T-cell (primary cell): ENCODE results near the gene USP8. TPM values are rescaled to one million over a fixed set of nuclear protein-coding genes. Genes with fewer than 3 reads are reported as not detected.
A peak's percentile ranks its signal among the peaks of the same experiment; 100 is the strongest.
"Not testable (repeated sequence)": the region's sequence is repeated elsewhere in the genome, so short reads cannot be mapped to it uniquely, and the experiment has no call there.

Experiments
- ATAC-seq, 4 experiments: fragments of 200-7000 bp in 3 of 4; fragments of 150-1000 bp in 1 of 4; cut with Tn5 transposase; replicated peaks in 1 of 4; 1 replicate in 3 of 4; 2 replicates in 1 of 4; pipeline ENCODE4 v1.10.0; 2021; ENCODE audit warnings: moderate library complexity in 3 of 4, mild to moderate bottlenecking in 2 of 4, moderate number of reproducible peaks in 1 of 4
- CTCF ChIA-PET, 2 donors: fragments of 300-600 bp; sonication (Branson Sonifier 250); formaldehyde crosslinking; loops; one replicate each; lab custom pipeline; 2022; ENCODE audit warnings: antibody characterized with exemption in 2 of 2; lab: Charles Lee
- POLR2A ChIA-PET, 2 donors: fragments of 300-600 bp; sonication (Branson Sonifier 250); formaldehyde crosslinking; loops; one replicate each; lab custom pipeline; 2022; ENCODE audit warnings: antibody characterized with exemption in 2 of 2; lab: Charles Lee
- DNase-seq, 35 experiments: peaks; one replicate each; pipeline versions ENCODE4 v3.0.0 to v3.0.0-alpha.2; 2013 to 2023
- H3K27ac ChIP-seq: one replicate; pipeline ENCODE4 v1.5.1; 2013; ENCODE audit warnings: low read length
- H3K27me3 ChIP-seq, 2 experiments: replicated peaks in 1 of 2; 1 replicate in 1 of 2; 2 replicates in 1 of 2; pipeline versions ENCODE4 v1.6.1 to v1.7.0; 2013; ENCODE audit warnings: low read length in 1 of 2, mixed read lengths in 1 of 2; ENCODE audit not compliant: control insufficient read depth in 2 of 2, insufficient read depth in 2 of 2; ENCODE audit errors: extremely low read depth in 1 of 2
- H3K36me3 ChIP-seq, 2 donors: 1 replicate in 1 of 2; 2 replicates in 1 of 2; pipeline versions ENCODE4 v1.6.1 to v1.7.0; 2013; ENCODE audit warnings: low read length in 1 of 2; ENCODE audit not compliant: control insufficient read depth in 2 of 2, insufficient read depth in 1 of 2; ENCODE audit errors: extremely low read depth in 1 of 2
- H3K4me1 ChIP-seq, 2 experiments: 1 replicate in 1 of 2; 2 replicates in 1 of 2; pipeline versions ENCODE4 v1.6.1 to v1.7.0; 2013; ENCODE audit warnings: low read length in 2 of 2, mixed read lengths in 1 of 2; ENCODE audit not compliant: insufficient read depth in 2 of 2, control insufficient read depth in 1 of 2; ENCODE audit errors: extremely low read depth in 1 of 2
- H3K4me3 ChIP-seq, 2 donors: 1 replicate in 1 of 2; 2 replicates in 1 of 2; pipeline versions ENCODE4 v1.5.1 to v1.7.0; 2013; ENCODE audit warnings: mild to moderate bottlenecking in 2 of 2, low read length in 1 of 2, moderate library complexity in 1 of 2; ENCODE audit not compliant: control insufficient read depth in 1 of 2; ENCODE audit errors: extremely low read depth in 1 of 2
- H3K9me3 ChIP-seq: 2 replicates; pipeline ENCODE4 v1.7.0; 2013
- H3K27ac Mint-ChIP-seq, 2 donors: one replicate each; pipeline ENCODE4 v1.8.0; 2020 to 2021; ENCODE audit warnings: mild to moderate bottlenecking in 2 of 2, mixed read lengths in 2 of 2
- H3K27me3 Mint-ChIP-seq, 2 donors: one replicate each; pipeline ENCODE4 v1.8.0; 2021 to 2022; ENCODE audit warnings: mixed read lengths in 2 of 2
- H3K36me3 Mint-ChIP-seq: one replicate; pipeline ENCODE4 v1.8.0; 2021; ENCODE audit warnings: mixed read lengths
- H3K4me1 Mint-ChIP-seq, 3 donors: one replicate each; pipeline ENCODE4 v1.8.0; 2020 to 2022; ENCODE audit warnings: mixed read lengths in 3 of 3, mild to moderate bottlenecking in 1 of 3
- H3K4me3 Mint-ChIP-seq, 3 donors: one replicate each; pipeline ENCODE4 v1.8.0; 2020 to 2022; ENCODE audit warnings: mild to moderate bottlenecking in 3 of 3, mixed read lengths in 3 of 3, moderate library complexity in 3 of 3
- H3K9me3 Mint-ChIP-seq, 3 donors: one replicate each; pipeline ENCODE4 v1.8.0; 2020 to 2022; ENCODE audit warnings: mixed read lengths in 3 of 3
- WGBS: methylation state at CpG from one replicate; pipeline ENCODE4 v1.1.5; 2013; ENCODE audit warnings: missing lambda C conversion rate; ENCODE audit not compliant: insufficient coverage; 5-methylcytosine and 5-hydroxymethylcytosine counted together
- total RNA-seq, 35 experiments: library from RNA in 6 of 35; stranded (reverse) in 6 of 35; fragments of 120-200 nt in 1 of 35; gene quantifications; one replicate each; pipeline versions ENCODE4 v1.2.1 to v1.2.4 and lab custom pipeline; 2013 to 2026

Gene USP8
- total RNA-seq, 5 donors from 2014 or later (not counting 1 experiment from before 2014, with no cell fraction given) = 45.0 to 56.0 (median 52.7) TPM

GRCh38 chr15:50493625-50494024 is 69.4 kb downstream of the USP8 start:
- Mint-ChIP-seq H3K27me3 (no peaks in the 10 kb centered on the region), H3K4me3 (no peak overlapping the region), H3K4me1 (no peaks in the 10 kb centered on the region), H3K36me3 (peaks cover 69% of the 10 kb centered on the region), H3K27ac (no peak overlapping the region), H3K9me3 (no peaks in the 10 kb centered on the region)
- ChIA-PET CTCF (interaction anchor here in 1 of 2 donors (0.5 kb wide), 1 partner anchor 212 kb away, joined by 3 read pairs; no protein-coding TSS in a partner anchor), POLR2A (no interaction called here)
- ATAC-seq (no peak), DNase-seq (no peak)
- H3K4me3 ChIP-seq = no peak overlapping the region
- H3K27ac ChIP-seq = no peak overlapping the region
- no peaks in the 10 kb centered on the region for H3K4me1 ChIP-seq
- no peaks in the 10 kb centered on the region for H3K27me3 ChIP-seq
- no peaks in the 10 kb centered on the region for H3K9me3 ChIP-seq
- WGBS = 100% methylated on average over 1 of the region's 3 CpGs
- H3K36me3 ChIP-seq = peaks cover 20 to 75% of the 10 kb centered on the region in 2 donors

- not testable (repeated sequence) for ATAC-seq, H3K4me1 Mint-ChIP-seq, H3K27me3 ChIP-seq, H3K9me3 ChIP-seq, H3K27ac Mint-ChIP-seq, H3K4me3 ChIP-seq, H3K4me1 ChIP-seq, H3K4me3 Mint-ChIP-seq, H3K27me3 Mint-ChIP-seq, DNase-seq, H3K27ac ChIP-seq, H3K9me3 Mint-ChIP-seq
- POLR2A ChIA-PET = interaction anchor here in 1 of 2 donors (0.6 kb wide), 1 partner anchor 10 kb away, joined by 3 read pairs; no protein-coding TSS in a partner anchor
- CTCF ChIA-PET = interaction anchor here in 1 of 2 donors (0.6 kb wide), 1 partner anchor 324 kb away, joined by 3 read pairs; no protein-coding TSS in a partner anchor
- peaks cover 20 to 77% of the 10 kb centered on the region in 2 donors for H3K36me3 ChIP-seq
- WGBS = 100% methylated on average over 1 of the region's 2 CpGs
- H3K36me3 Mint-ChIP-seq = peaks cover 74% of the 10 kb centered on the region
These were observed 70.3 kb downstream of the USP8 start for GRCh38 chr15:50494547-50494946.

GRCh38 chr15:50496692-50497091 is 72.5 kb downstream of the USP8 start:
- H3K27me3 Mint-ChIP-seq = no peaks in the 10 kb centered on the region
- no peaks in the 10 kb centered on the region for H3K9me3 Mint-ChIP-seq
- H3K9me3 ChIP-seq = no peaks in the 10 kb centered on the region
- H3K4me1 ChIP-seq = no peaks in the 10 kb centered on the region
- H3K27me3 ChIP-seq = no peaks in the 10 kb centered on the region
- no CpG with 5 or more reads among the region's 2 CpGs for WGBS
- H3K36me3 Mint-ChIP-seq = peaks cover 71% of the 10 kb centered on the region
- no peak overlapping the region for H3K27ac ChIP-seq
- H3K27ac Mint-ChIP-seq = no peak overlapping the region
- no peak for ATAC-seq
- DNase-seq = no peak
- ChIA-PET CTCF (no interaction called here), POLR2A (no interaction called here)
- H3K4me3 ChIP-seq = no peak overlapping the region
- H3K36me3 ChIP-seq = peaks cover 15 to 74% of the 10 kb centered on the region in 2 donors
- H3K4me1 Mint-ChIP-seq = no peaks in the 10 kb centered on the region
- no peak overlapping the region for H3K4me3 Mint-ChIP-seq

- DNase-seq = no peak
These were observed 76.1 kb downstream of the USP8 start for GRCh38 chr15:50500352-50500751.

GRCh38 chr15:50501815-50502214 is 77.6 kb downstream of the USP8 start:
- Histone ChIP-seq H3K4me3 (no peak overlapping the region), H3K27me3 (no peaks in the 10 kb centered on the region), H3K9me3 (no peaks in the 10 kb centered on the region), H3K36me3 (peaks cover 0 to 41% of the 10 kb centered on the region in 2 donors), H3K4me1 (no peaks in the 10 kb centered on the region), H3K27ac (no peak overlapping the region)
- no peaks in the 10 kb centered on the region for H3K9me3 Mint-ChIP-seq
- H3K4me3 Mint-ChIP-seq = no peak overlapping the region
- H3K27ac Mint-ChIP-seq = no peak overlapping the region
- 100% methylated on average over 1 of the region's 4 CpGs for WGBS
- ATAC-seq (no peak), DNase-seq (no peak)
- no peaks in the 10 kb centered on the region for H3K4me1 Mint-ChIP-seq
- H3K27me3 Mint-ChIP-seq = no peaks in the 10 kb centered on the region
- peaks cover 49% of the 10 kb centered on the region for H3K36me3 Mint-ChIP-seq
- ChIA-PET CTCF (no interaction called here), POLR2A (interaction anchor here (0.5 to 0.7 kb wide), 4 partner anchors 8 to 1232 kb away, joined by 3 to 8 read pairs (median 4); no protein-coding TSS in a partner anchor)

More at GRCh38 chr15:50500352-50500751, 76.1 kb downstream of the USP8 start:
- Histone ChIP-seq H3K27ac (no peak overlapping the region), H3K9me3 (no peaks in the 10 kb centered on the region), H3K36me3 (peaks cover 4 to 55% of the 10 kb centered on the region in 2 donors), H3K27me3 (no peaks in the 10 kb centered on the region), H3K4me1 (no peaks in the 10 kb centered on the region), H3K4me3 (no peak overlapping the region)
- ATAC-seq = no peak
- Mint-ChIP-seq H3K9me3 (no peaks in the 10 kb centered on the region), H3K27ac (peak overlapping the region in 1 of 2 donors; percentile 5), H3K36me3 (peaks cover 57% of the 10 kb centered on the region), H3K27me3 (no peaks in the 10 kb centered on the region), H3K4me3 (no peak overlapping the region), H3K4me1 (no peaks in the 10 kb centered on the region)
- ChIA-PET CTCF (no interaction called here), POLR2A (no interaction called here)
- 86% methylated on average over 1 of the region's 3 CpGs for WGBS

DNA sequence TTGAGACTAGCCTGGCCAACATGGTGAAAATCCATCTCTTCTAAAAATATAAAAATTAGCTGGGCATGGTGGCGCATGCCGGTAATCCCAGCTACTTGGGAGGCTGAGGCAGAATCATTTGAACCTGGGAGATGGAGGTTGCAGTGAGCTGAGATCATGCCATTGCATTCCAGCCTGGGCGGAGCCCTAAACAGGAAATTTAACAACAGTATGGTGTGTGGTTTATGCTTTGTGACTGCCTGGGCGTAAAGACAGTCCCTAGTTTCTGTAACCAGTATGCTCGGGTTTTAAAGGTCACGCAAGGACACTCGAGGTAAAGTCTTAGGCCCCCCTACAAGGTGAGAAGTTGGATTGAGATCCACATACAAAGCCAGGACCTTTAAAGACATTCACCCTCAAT is 78.9 kb downstream of the USP8 start:
- Mint-ChIP-seq H3K4me3 (no peak overlapping the region), H3K36me3 (peaks cover 43% of the 10 kb centered on the region), H3K4me1 (no peaks in the 10 kb centered on the region), H3K27me3 (no peaks in the 10 kb centered on the region), H3K9me3 (no peaks in the 10 kb centered on the region), H3K27ac (no peak overlapping the region)
- no peak for DNase-seq
- 90% methylated on average over 2 of the region's 7 CpGs for WGBS
- Histone ChIP-seq H3K9me3 (no peaks in the 10 kb centered on the region), H3K4me3 (no peak overlapping the region), H3K27ac (no peak overlapping the region), H3K27me3 (no peaks in the 10 kb centered on the region), H3K4me1 (no peaks in the 10 kb centered on the region), H3K36me3 (peaks cover 0 to 34% of the 10 kb centered on the region in 2 donors)
- ATAC-seq = no peak
- ChIA-PET CTCF (no interaction called here), POLR2A (interaction anchor here in 1 of 2 donors (0.6 kb wide), 1 partner anchor 1837 kb away, joined by 4 read pairs; no protein-coding TSS in a partner anchor)
